ENCODE measurements around the gene SH2D3A. TPM values are rescaled to one million over a fixed set of nuclear protein-coding genes. Genes with fewer than 3 reads are reported as not detected.

Gene SH2D3A
- total and polyA plus RNA-seq, 2 of the 8 experiments (the other 6 are each of a cell fraction or from before 2014, with no cell fraction given): 14.5 to 22.1 TPM

DNA sequence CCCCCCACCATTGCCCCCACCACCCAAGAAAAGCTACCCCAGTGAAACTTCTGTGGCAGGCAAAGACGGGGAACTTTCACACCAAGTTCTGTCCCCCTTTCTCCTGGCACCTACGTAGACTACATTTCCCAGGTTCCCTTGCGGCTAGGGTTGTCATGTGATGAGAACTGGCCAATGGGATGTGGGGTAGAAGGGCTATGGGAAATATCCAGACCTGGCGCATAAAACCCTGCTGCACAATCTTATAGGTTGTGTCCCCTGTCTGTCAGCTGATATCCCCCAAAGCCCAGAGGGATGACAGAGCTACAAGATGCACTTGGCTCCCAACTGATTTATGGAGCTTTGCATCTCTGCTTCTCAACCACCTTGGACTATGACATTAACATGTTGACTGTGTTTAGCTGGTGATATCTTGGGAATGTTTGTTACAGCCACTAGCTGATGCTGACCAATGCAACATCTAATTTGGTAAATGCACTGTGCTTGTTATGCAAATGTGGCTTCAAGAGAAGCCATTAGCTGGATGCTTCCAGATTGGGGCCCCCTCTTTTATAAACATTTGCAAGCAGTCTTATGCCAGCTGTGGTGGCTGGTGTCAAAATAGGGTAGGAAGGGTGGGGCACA lies 6.1 kb downstream of the SH2D3A start:
- H3K23me2 ChIP-seq (ENCODE audit: low read depth, low read length): peaks cover 1% of the 10 kb centered on the region
- no peak overlapping the region for H2BK5ac ChIP-seq (ENCODE audit: low read depth, low read length)
- peaks cover 0 to 7% of the 10 kb centered on the region in 2 experiments; a peak in 2 of 4 replicates for H3K79me2 ChIP-seq (ENCODE audit: control insufficient read depth in 1 of 2, insufficient read depth in 2 of 2, low read length in 2 of 2)
- no peak overlapping the region for H3K9ac ChIP-seq (replicated peaks in 1 of 4; ENCODE audit: extremely low read depth in 1 of 4, low read depth in 3 of 4, low read length in 3 of 4)
- ChIA-PET CTCF (ENCODE audit: partially characterized antibody) (interaction anchor here (0.5 to 1.7 kb wide), 3 partner anchors 23 to 102 kb away, joined by 4 to 5 read pairs (median 4); partner anchors contain the start of gene GPR108), POLR2A (ENCODE audit: partially characterized antibody) (interaction anchor here (0.6 to 1.6 kb wide), 7 partner anchors 11 to 933 kb away, joined by 3 to 4 read pairs (median 3); no protein-coding TSS in a partner anchor)
- H2BK15ac ChIP-seq (ENCODE audit: low read length): no peak overlapping the region
- peaks cover 0 to 2% of the 10 kb centered on the region in 2 experiments for H4K20me1 ChIP-seq (replicated peaks in 1 of 2; ENCODE audit: control insufficient read depth in 1 of 2, insufficient read depth in 2 of 2, low read length in 2 of 2)
- no peak overlapping the region for H2BK120ac ChIP-seq (replicated peaks; ENCODE audit: low read depth, low read length)
- no peak overlapping the region for H4K8ac ChIP-seq (ENCODE audit: extremely low read depth, insufficient read depth, low read length)
- no peak overlapping the region for H2AFZ ChIP-seq (ENCODE audit: low read length)
- H2AK5ac ChIP-seq (ENCODE audit: low read depth, low read length): no peak overlapping the region
- H3K18ac ChIP-seq (ENCODE audit: extremely low read depth, low read length): no peak overlapping the region
- no peak overlapping the region for H2BK12ac ChIP-seq (ENCODE audit: low read depth, low read length)
- H4K91ac ChIP-seq (replicated peaks; ENCODE audit: insufficient read length, low read length): no peak overlapping the region
- peaks cover 0 to 10% (median 2%) of the 10 kb centered on the region in 4 experiments; a peak in 2 of 8 replicates for H3K36me3 ChIP-seq (ENCODE audit: control insufficient read depth in 2 of 4, insufficient read depth in 4 of 4, low read length in 3 of 4)
- FAIRE-seq (peak; percentile 69), DNase-seq (ENCODE audit: low read depth in 1 of 2, low spot score in 2 of 2) (no peak)
- no peak overlapping the region for H4K5ac ChIP-seq (ENCODE audit: insufficient read length, low read depth, low read length)
- H3K56ac ChIP-seq (replicated peaks; ENCODE audit: insufficient read length, low read depth, low read length): no peak overlapping the region
- no peak overlapping the region for H3K23ac ChIP-seq (ENCODE audit: insufficient read length)
- no peak overlapping the region for H3K4ac ChIP-seq (replicated peaks; ENCODE audit: insufficient read length, low read depth, low read length)
- H3K79me1 ChIP-seq (ENCODE audit: low read depth, low read length): peaks cover 6% of the 10 kb centered on the region; the same call in 1 of the 2 replicates
- 79% methylated on average over 4 of the region's 4 CpGs; no CpG with 5 or more reads in 1 of the 2 experiments for WGBS, 2 experiments (ENCODE audit: extremely low coverage in 1 of 2, insufficient coverage in 1 of 2, insufficient read length in 1 of 2, insufficient replicate concordance in 2 of 2, low coverage in 1 of 2, low lambda C conversion rate in 2 of 2, missing lambda C conversion rate in 1 of 2)
- peaks cover 0 to 1% (median under 1%) of the 10 kb centered on the region in 4 experiments; a peak in 4 of 7 replicates for H3K4me1 ChIP-seq (replicated peaks in 1 of 4; ENCODE audit: control insufficient read depth in 3 of 4, insufficient read depth in 4 of 4, low read length in 3 of 4)
- H3K27ac ChIP-seq (ENCODE audit: low read depth, low read length): no peak overlapping the region
- no peak overlapping the region for H3K14ac ChIP-seq (ENCODE audit: insufficient read length)
- peaks cover 0 to 7% of the 10 kb centered on the region in 2 experiments; a peak in 3 of 4 replicates for H3K9me3 ChIP-seq (ENCODE audit: insufficient read depth in 2 of 2, low read depth in 1 of 2, low read length in 1 of 2)
- TF ChIP-seq, protein P1, sequence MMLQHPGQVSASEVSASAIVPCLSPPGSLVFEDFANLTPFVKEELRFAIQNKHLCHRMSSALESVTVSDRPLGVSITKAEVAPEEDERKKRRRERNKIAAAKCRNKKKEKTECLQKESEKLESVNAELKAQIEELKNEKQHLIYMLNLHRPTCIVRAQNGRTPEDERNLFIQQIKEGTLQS (IDR thresholded peaks at IDR 0.05; ENCODE audit: insufficient read depth, low read depth, low read length): 0 out of 2 replicates have a peak, but pooled peaks have one; percentile 45
- peak; percentile 46; the same call in 1 of the 2 replicates for TF ChIP-seq SP1 (IDR thresholded peaks at IDR 0.05; ENCODE audit: low read depth, low read length)
- no peak for TF ChIP-seq HDAC2 (IDR thresholded peaks at IDR 0.05; ENCODE audit: borderline replicate concordance in 1 of 2, low read depth in 2 of 2, low read length in 2 of 2)
- TF ChIP-seq SUZ12 (IDR thresholded peaks at IDR 0.05; ENCODE audit: low read length): no peak
- TF ChIP-seq TAF1 (IDR thresholded peaks at IDR 0.05; ENCODE audit: low read depth, low read length): no peak
- peak; percentile 33; the same call in 1 of the 2 replicates for TF ChIP-seq SIX5 (IDR thresholded peaks at IDR 0.05; ENCODE audit: low read depth, low read length)
- TF ChIP-seq, protein P2, sequence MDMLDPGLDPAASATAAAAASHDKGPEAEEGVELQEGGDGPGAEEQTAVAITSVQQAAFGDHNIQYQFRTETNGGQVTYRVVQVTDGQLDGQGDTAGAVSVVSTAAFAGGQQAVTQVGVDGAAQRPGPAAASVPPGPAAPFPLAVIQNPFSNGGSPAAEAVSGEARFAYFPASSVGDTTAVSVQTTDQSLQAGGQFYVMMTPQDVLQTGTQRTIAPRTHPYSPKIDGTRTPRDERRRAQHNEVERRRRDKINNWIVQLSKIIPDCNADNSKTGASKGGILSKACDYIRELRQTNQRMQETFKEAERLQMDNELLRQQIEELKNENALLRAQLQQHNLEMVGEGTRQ (IDR thresholded peaks at IDR 0.05; ENCODE audit: low read length): peak; percentile 80
- no peak for TF ChIP-seq BRCA1 (IDR thresholded peaks at IDR 0.05; ENCODE audit: low read depth, low read length)
- no peak overlapping the region for H2BK20ac ChIP-seq (ENCODE audit: low read length)
- H3K4me3 ChIP-seq (ENCODE audit: extremely low read depth in 1 of 4, insufficient read depth in 2 of 4, low read depth in 3 of 4, low read length in 4 of 4): no peak overlapping the region
- no peaks in the 10 kb centered on the region for H3K27me3 ChIP-seq (replicated peaks in 1 of 4; ENCODE audit: control insufficient read depth in 3 of 4, extremely low read depth in 1 of 4, insufficient read depth in 3 of 4, low read length in 3 of 4)
- no peak overlapping the region for H3K4me2 ChIP-seq (ENCODE audit: insufficient read depth in 1 of 2, low read depth in 2 of 2, low read length in 2 of 2)

Data from H1 (cell line).